Suprapubic skin (tissue), 4 donors: ENCODE measurements around the gene UQCRQ. TPM values are rescaled to one million over a fixed set of nuclear protein-coding genes. Genes with fewer than 3 reads are reported as not detected.
"Not testable (repeated sequence)": the region's sequence is repeated elsewhere in the genome, so short reads cannot be mapped to it uniquely, and the experiment has no call there.

Experiments
- DNase-seq, 2 donors: peaks; one replicate each; pipeline ENCODE4 v3.0.0-alpha.2; 2019; ENCODE audit warnings: low spot score in 2 of 2
- H3K27ac ChIP-seq: fragments of 200-600 bp; sonication (generic); one replicate; pipeline ENCODE4 v1.5.1; 2019
- H3K27me3 ChIP-seq: fragments of 200-600 bp; sonication (generic); one replicate; pipeline ENCODE4 v1.5.1; 2019
- H3K36me3 ChIP-seq: fragments of 200-600 bp; sonication (generic); one replicate; pipeline ENCODE4 v1.5.1; 2019
- H3K4me1 ChIP-seq: fragments of 200-600 bp; sonication (generic); one replicate; pipeline ENCODE4 v1.5.1; 2019
- H3K4me3 ChIP-seq: fragments of 200-600 bp; sonication (generic); one replicate; pipeline ENCODE4 v1.5.1; 2019; ENCODE audit warnings: mild to moderate bottlenecking
- H3K9me3 ChIP-seq: fragments of 200-600 bp; sonication (generic); one replicate; pipeline ENCODE4 v1.5.1; 2019
- EP300 ChIP-seq: sonication (generic); formaldehyde crosslinking; IDR thresholded peaks from one replicate; pipeline ENCODE4 v1.6.1; 2017; ENCODE audit warnings: antibody characterized with exemption
- POLR2A ChIP-seq, 2 donors: fragments of 450-650 bp; IDR thresholded peaks; one replicate each; pipeline ENCODE4 v1.6.1; 2017; ENCODE audit warnings: antibody characterized with exemption in 2 of 2, mild to moderate bottlenecking in 2 of 2, moderate library complexity in 2 of 2
- POLR2AphosphoS5 ChIP-seq, 3 donors: sonication (generic); formaldehyde crosslinking; IDR thresholded peaks; one replicate each; pipeline ENCODE4 v1.6.1; 2017; ENCODE audit warnings: antibody characterized with exemption in 3 of 3
- WGBS: methylation state at CpG from one replicate; pipeline ENCODE4 v1.1.5; 2018; 5-methylcytosine and 5-hydroxymethylcytosine counted together
- total RNA-seq, 4 donors: library from RNA; depleted of rRNA; stranded (reverse); fragments of >200 nt; gene quantifications; one replicate each; pipeline ENCODE4 v1.1.0, GENCODE V29; 2016
- TF ChIP-seq, protein P1 (sequence below), 2 donors: fragments of 200-600 bp in 1 of 2; fragments of 450-650 bp in 1 of 2; sonication (generic) in 1 of 2; IDR thresholded peaks; one replicate each; pipeline ENCODE4 v1.5.1; 2016 to 2019; ENCODE audit warnings: antibody characterized with exemption in 2 of 2, mild to moderate bottlenecking in 1 of 2, moderate library complexity in 1 of 2

The UQCRQ gene
- total RNA-seq, 4 donors from 2014 or later = 124 to 243 (median 161) TPM

DNA sequence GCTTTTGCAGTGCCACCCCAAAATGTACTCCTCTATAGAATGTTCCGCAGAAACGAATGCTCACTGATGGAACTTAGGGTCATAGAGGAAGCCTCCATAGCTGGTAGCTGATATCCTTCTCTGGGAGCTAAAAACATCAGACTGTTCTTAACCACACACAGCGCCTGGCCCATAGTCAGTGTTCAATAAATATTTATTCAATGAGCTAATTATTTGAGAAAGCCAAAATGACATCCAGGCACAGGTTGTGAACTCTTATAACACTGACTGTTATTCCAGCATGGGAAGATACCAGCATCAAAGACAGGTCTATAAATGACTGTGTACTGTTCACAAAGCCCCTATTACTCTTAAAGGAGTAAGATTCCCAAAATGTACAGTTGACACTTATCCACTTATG is 13.1 kb upstream of the UQCRQ start:
- Histone ChIP-seq H3K4me3 (no peak overlapping the region), H3K36me3 (no peaks in the 10 kb centered on the region), H3K9me3 (no peaks in the 10 kb centered on the region), H3K27ac (no peak overlapping the region), H3K27me3 (no peaks in the 10 kb centered on the region), H3K4me1 (no peaks in the 10 kb centered on the region)
- TF ChIP-seq POLR2A (IDR thresholded peaks at IDR 0.05) (no peak), POLR2AphosphoS5 (IDR thresholded peaks at IDR 0.05) (no peak), EP300 (no peak)
- TF ChIP-seq, protein P1, sequence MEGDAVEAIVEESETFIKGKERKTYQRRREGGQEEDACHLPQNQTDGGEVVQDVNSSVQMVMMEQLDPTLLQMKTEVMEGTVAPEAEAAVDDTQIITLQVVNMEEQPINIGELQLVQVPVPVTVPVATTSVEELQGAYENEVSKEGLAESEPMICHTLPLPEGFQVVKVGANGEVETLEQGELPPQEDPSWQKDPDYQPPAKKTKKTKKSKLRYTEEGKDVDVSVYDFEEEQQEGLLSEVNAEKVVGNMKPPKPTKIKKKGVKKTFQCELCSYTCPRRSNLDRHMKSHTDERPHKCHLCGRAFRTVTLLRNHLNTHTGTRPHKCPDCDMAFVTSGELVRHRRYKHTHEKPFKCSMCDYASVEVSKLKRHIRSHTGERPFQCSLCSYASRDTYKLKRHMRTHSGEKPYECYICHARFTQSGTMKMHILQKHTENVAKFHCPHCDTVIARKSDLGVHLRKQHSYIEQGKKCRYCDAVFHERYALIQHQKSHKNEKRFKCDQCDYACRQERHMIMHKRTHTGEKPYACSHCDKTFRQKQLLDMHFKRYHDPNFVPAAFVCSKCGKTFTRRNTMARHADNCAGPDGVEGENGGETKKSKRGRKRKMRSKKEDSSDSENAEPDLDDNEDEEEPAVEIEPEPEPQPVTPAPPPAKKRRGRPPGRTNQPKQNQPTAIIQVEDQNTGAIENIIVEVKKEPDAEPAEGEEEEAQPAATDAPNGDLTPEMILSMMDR (IDR thresholded peaks at IDR 0.05) = no peak
- DNase-seq = no peak
- WGBS = 94% methylated on average over 3 of the region's 3 CpGs

DNA sequence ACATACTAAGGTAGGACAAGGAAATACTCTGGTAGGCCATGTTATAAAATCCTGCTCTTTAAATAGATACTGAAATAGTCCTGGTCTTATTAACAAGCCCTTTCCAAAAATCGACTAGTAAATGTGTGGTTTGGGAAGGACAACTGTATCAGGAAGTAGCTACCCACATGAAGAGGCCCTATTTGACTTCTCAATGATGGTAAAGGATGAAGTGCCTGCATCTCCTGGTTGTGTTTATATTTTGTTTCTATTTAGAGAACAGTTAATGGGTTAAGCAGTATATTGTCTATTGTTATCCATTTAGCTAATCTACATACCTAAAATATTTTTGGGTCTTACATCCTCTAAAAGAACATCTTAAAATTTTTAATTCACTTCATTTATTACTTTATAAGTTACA is 12.7 kb upstream of the UQCRQ start:
- 53% methylated on average over 1 of the region's 1 CpG for WGBS
- H3K4me1 ChIP-seq = no peaks in the 10 kb centered on the region
- no peak for DNase-seq
- H3K4me3 ChIP-seq = no peak overlapping the region
- no peak overlapping the region for H3K27ac ChIP-seq
- no peaks in the 10 kb centered on the region for H3K27me3 ChIP-seq
- H3K9me3 ChIP-seq = no peaks in the 10 kb centered on the region
- TF ChIP-seq EP300 (no peak), POLR2AphosphoS5 (IDR thresholded peaks at IDR 0.05) (no peak), POLR2A (IDR thresholded peaks at IDR 0.05) (no peak)
- TF ChIP-seq, protein P1 (IDR thresholded peaks at IDR 0.05) = no peak
- no peaks in the 10 kb centered on the region for H3K36me3 ChIP-seq

DNA sequence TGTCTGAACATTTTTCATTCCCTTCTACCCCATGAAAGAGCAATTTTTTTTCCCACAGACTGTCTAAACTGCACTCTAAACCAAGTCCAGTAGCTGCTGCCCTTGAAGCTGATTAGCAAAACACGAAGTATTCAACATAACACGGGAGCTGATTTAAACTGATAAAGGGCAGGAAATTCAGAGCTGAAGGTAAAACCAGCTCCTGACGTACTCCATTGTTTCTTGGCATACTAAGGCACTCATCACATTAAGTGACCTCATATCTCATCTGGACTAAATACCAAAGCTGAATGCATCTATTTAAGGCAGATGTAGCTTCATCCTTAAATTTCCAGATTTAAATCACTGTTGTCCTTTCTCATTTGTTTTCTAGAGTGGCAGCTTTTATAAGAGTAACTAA is 12.1 kb upstream of the UQCRQ start:
- H3K36me3 ChIP-seq = no peaks in the 10 kb centered on the region
- no peak for DNase-seq
- H3K9me3 ChIP-seq = no peaks in the 10 kb centered on the region
- H3K27ac ChIP-seq = no peak overlapping the region
- H3K4me1 ChIP-seq = no peaks in the 10 kb centered on the region
- WGBS = 27% methylated on average over 3 of the region's 3 CpGs
- TF ChIP-seq POLR2AphosphoS5 (IDR thresholded peaks at IDR 0.05) = no peak
- no peak for TF ChIP-seq EP300
- H3K4me3 ChIP-seq = no peak overlapping the region
- H3K27me3 ChIP-seq = no peaks in the 10 kb centered on the region

DNA sequence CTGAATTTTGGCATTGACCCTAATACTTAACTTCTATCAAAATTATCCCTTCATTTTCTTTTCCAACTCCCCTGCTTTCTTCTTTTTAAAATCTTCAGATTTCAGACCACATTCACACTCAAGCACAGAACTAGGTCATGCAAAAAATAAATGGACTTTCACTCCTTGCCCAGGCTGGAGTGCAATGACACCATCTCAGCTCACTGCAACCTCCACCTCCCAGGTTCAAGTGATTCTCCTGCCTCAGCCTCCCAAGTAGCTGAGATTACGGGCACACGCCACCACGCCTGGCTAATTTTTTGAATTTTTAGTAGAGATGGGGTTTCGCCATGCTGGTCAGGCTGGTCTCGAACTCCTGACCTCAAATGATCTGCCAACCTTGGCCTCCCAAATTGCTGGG is 11.4 kb upstream of the UQCRQ start:
- not testable (repeated sequence) for H3K4me3 ChIP-seq, H3K4me1 ChIP-seq, H3K27me3 ChIP-seq, H3K27ac ChIP-seq, H3K9me3 ChIP-seq, H3K36me3 ChIP-seq, DNase-seq
- 97% methylated on average over 5 of the region's 5 CpGs for WGBS

DNA sequence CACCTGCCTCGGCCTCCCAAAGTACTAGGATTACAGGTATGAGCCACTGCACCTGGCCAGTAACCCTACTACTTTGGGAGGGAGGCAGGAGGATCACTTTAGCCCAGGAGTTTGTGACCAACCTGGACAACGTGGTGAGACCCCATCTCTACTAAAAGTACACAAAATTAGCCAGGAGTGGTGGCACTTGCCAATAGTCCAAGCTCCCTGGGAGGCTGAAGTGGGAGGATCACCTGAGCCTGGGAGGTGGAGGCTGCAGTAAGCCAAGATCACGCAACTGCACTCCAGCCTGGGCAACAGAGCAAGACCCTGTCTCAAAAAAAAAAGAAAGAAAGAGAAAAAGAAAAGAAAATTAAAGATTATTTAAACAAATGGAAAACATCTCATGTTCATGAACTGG is 10.4 kb upstream of the UQCRQ start:
- H3K27ac ChIP-seq = no peak overlapping the region
- no peak overlapping the region for H3K4me3 ChIP-seq
- no peaks in the 10 kb centered on the region for H3K9me3 ChIP-seq
- no peaks in the 10 kb centered on the region for H3K4me1 ChIP-seq
- no peaks in the 10 kb centered on the region for H3K36me3 ChIP-seq
- TF ChIP-seq POLR2A (IDR thresholded peaks at IDR 0.05) = no peak
- 83% methylated on average over 3 of the region's 3 CpGs for WGBS
- H3K27me3 ChIP-seq = no peaks in the 10 kb centered on the region
- DNase-seq = no peak

DNA sequence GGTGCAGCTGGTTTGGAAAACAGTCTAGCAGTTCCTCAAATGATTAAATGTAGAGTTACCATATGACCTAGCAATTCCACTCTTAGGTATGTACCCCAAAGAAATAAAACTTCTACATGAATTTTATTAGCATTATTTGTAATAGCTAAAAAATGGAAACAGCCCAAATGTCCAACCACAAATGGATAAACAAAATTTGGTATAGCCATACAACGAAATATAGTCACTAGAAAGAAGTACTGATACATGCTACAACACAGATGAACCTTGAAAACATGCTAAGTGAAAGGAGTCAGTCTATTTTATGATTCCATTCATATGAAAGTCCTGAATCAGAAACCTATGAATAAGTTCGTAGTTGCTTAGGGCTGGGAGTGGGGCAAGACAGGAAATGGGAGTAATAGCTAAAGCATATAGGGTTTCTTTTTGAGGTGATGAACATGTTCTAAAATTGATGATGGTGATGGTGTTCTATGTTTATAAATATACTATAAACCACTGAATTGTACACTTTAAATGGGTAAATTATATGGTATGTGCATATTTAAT is 6.5 kb upstream of the UQCRQ start:
- WGBS = 84% methylated on average over 2 of the region's 2 CpGs
- TF ChIP-seq POLR2AphosphoS5 (IDR thresholded peaks at IDR 0.05) (no peak), POLR2A (IDR thresholded peaks at IDR 0.05) (no peak), EP300 (no peak)
- TF ChIP-seq, protein P1 (IDR thresholded peaks at IDR 0.05) = no peak
- no peak for DNase-seq
- Histone ChIP-seq H3K4me1 (no peaks in the 10 kb centered on the region), H3K27me3 (no peaks in the 10 kb centered on the region), H3K27ac (no peak overlapping the region), H3K36me3 (no peaks in the 10 kb centered on the region), H3K9me3 (no peaks in the 10 kb centered on the region), H3K4me3 (no peak overlapping the region)

DNA sequence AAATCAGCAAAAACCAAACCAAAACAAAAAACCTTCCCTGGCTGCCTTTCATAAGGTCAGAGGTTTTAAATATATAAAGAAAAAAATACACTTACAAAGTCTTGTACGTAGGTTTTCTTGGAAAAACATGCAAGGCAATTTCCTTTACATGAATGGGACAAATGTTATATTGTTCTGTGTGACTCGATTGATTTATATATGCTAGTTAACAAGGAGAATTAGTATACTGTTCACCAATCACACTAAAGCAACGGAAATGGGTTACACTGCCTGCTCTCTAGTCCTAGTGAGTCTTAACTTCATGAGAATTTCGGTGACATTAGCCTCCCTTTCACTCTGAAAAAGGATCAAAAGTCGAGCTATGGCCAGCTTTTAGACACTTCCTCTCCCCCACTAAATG is 5.7 kb upstream of the UQCRQ start:
- H3K9me3 ChIP-seq = no peaks in the 10 kb centered on the region
- peaks cover 5% of the 10 kb centered on the region for H3K4me1 ChIP-seq
- no peaks in the 10 kb centered on the region for H3K36me3 ChIP-seq
- no peak overlapping the region for H3K27ac ChIP-seq
- no peak for DNase-seq
- no peaks in the 10 kb centered on the region for H3K27me3 ChIP-seq
- WGBS = 71% methylated on average over 5 of the region's 5 CpGs
- no peak overlapping the region for H3K4me3 ChIP-seq
- TF ChIP-seq EP300 (no peak), POLR2A (IDR thresholded peaks at IDR 0.05) (no peak), POLR2AphosphoS5 (IDR thresholded peaks at IDR 0.05) (no peak)
- TF ChIP-seq, protein P1 (IDR thresholded peaks at IDR 0.05) = no peak
